ENCODE results near the gene GMCL2.
"Not testable (repeated sequence)": the region's sequence is repeated elsewhere in the genome, so short reads cannot be mapped to it uniquely, and the experiment has no call there.

GMCL2 gene, protein sequence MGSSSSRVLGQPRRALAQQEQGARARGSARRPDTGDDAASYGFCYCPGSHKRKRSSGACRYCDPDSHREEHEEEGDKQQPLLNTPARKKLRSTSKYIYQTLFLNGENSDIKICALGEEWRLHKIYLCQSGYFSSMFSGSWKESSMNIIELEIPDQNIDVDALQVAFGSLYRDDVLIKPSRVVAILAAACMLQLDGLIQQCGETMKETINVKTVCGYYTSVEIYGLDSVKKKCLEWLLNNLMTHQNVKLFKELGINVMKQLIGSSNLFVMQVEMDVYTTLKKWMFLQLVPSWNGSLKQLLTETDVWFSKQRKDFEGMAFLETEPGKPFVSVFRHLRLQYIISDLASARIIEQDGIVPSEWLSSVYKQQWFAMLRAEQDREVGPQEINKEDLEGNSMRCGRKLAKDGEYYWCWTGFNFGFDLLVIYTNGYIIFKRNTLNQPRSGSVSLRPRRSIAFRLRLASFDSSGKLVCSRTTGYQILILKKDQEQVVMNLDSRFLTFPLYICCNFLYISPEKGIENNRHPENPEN

DNA sequence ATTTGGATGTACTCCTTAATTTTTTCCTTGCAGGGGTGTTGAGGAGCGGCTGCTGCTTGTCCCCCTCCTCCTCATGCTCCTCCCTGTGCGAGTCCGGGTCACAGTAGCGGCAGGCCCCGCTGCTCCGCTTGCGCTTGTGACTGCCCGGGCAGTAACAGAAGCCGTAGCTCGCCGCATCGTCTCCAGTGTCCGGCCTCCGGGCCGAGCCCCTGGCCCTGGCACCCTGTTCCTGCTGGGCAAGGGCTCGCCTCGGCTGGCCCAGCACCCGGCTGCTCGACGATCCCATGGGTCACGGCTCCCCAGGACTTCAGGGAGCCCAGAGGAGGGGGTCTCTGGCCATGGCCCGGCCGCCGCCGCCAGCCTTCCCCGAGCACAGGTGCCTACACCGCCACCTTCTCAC, at the start of gene GMCL2:
Gene GMCL2, minus strand, starts transcription at position 358 of the 400 bp plus-strand sequence. Its CDS starts 72 bp downstream, at position 286.
- no peak for DNase-seq

DNA sequence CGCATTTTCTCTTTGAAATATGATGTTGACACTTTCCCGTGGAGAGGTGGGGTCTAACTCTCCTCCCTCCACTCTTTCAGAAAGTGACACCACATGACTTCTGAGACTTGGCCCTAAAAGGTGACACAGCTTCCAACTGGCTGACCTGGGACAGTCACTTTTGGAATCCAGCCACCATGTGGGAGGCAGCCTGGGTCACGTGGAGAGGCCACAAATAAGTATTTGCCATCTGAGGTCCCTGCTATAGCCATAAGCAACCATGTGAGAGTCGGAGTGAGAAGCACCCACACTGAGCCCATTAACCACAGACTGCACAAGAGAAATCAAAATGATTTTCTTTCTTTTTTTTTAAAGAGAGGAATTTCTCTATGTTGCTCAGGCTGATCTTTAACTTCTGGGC, 49.5 kb upstream of the GMCL2 start:
- DNase-seq: no peak

DNA sequence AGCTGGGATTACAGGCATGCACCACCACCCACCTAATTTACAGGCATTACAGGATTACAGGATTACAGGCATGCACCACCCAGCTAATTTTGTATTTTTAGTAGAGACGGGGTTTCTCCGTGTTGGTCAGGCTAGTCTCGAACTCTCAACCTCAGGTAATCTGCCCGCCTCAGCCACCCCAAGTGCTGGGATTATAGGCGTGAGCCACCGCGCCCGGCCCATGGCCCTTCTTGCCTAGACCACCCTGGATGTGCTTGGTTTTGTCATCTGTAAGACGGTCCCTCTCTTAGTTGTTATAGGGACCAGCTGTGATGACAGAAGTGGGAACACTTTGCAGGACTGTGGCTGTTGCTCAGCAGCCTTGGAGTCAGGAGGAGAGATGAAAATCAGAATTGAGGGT, 49.0 kb upstream of the GMCL2 start:
- DNase-seq: no peak

DNA sequence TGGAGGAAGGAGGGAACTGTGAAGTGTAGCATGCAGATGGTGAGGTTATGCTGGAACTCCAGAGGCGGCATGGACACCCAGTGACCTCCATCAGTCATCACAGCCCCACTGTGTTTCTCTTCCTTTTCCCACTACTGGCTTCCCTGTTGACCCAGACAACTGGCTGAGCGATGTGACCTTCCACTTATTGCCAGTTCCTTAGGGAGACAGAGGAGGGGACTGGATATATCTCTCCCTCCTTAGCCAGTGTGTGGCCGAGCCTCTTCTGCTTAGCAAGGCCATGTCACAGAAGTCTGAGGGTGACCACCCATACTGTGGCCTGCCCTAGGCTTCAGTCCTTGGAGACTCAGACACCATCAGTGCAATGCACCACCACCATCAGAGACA, 48.4 kb upstream of the GMCL2 start:
- no peak for DNase-seq

DNA sequence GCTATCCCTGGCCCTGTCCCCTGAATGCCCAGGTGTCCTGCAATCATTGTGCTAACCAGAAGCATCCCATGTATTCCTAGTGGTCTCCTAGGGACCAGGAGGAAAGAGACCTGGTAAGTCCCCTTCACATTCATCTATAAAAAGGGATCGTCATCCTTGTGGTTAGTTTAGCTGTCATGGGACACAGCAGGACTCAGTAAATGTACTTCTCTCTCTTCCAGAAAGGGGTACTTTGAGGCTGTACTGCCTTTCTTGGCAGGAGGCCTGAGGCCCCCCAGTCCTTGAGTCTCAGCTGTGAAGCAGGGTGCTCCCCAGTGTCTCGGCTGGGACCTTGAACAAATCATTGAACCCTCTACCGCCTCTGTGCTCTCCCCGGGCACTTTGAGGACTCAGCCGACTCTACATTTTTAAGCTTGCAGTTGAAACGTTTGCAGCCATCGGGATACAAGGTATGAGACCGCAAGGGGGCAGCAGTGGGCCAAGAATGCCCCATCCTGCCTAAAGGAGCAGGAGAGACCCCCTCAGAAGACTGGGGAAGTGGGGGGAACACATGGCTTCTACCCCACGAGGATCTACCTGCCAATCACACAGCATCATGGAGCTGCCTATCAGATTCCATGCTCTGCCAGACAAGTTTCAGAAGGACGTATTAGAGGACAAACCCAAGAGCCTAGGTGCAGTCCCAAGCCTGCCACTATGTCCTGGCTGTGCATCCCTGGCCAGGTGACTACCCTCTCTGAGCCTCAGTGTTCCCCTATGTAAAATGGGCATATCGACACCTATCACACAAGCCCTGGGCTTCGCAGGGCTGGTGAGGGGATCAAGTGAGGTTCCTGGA, 47.8 kb upstream of the GMCL2 start:
- DNase-seq: peak; percentile 33 to 77

DNA sequence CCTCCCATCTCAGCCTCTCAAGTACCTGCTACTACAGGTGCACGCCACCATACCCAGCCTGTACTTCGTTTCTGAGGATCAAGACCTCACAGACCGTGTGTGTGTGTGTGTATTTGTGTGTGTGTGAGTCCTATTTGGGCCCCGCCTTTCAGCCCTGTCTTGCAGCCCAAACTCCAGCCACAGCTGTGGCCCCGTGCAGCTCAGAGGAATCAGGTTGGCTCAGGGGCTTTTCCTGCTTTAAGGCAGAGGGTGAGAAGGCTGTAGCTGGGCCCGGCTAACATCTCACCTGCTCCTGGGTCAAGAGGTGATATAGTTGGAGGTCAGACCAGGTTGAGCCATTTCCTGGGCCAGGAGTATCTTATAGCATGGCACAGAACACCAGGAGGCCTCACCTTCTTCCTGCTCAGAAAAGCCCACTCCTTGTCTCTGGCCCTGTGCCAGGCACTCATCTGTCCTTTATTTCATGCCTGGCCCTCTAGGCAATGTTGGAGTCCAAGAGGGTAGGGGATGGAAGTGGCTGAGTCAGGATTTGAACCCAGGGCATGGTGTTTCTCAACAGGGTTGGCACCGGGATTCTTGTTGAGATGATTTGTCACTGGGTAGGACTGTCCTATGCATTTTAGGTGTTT, 47.1 kb upstream of the GMCL2 start:
- DNase-seq: no peak

DNA sequence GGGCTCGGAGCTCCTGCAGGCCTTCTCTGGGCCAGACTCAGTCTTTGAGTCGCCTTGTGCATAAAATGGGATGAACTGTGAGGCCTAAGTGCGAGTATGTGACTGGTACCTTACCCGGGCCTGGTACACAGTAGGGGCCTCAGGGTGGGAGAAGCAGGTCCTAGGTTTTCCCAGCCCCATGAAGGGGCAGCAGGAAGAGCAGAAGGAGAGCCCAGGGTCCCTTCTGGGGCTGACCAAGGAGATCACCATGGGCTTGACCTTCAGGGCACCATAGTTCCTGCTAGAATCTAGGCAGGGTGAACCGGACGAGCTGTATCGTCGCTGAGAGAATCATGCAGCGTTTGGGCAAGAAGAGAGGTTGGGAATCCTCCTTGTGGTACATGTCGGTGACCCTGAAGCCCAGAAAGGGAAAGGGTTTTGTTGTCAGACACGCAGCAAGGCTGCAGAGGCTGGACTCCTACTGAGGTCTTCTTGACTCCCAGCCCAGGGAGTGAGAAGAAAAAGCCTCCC, 45.8 kb upstream of the GMCL2 start:
- DNase-seq: no peak

DNA sequence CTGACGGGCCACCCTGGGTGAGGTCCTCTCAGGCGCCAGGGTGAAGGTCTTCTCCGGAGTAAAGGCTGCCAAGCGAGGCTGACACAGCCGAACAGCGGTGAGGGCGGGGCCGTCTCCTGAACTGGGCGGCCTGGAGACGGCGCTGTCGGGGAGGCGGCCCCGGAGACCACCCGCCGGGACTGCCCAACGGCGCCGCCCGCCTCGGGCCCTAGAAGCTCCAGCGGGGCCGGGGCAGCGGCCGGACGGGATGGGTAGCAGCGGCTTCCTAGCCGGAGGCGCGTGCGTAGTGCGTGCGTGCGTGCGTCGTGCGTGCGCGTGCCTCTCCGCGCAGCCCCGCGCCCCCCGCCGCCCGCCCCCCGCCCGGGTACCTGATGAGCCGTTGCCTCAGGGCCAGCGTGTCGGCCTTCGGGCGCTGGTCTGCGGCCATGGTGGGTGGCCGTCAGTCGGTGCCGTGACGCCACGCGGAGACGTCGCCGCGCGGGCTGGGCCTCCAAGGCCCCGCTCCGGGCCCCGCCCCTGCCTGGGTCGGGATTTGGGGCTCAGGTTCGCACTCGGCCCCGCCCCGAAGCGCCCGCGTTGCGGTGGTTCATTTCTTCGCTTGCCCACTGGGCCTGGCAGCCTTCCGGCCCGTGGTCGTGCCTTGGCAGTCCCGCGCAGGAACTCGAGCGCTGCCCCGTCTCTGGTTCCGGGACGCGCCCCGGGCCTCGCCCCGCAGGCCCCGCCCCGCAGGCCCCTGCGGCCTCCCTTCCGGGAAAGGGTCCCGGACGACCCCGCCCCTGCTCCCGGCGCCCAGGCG, 45.2 kb upstream of the GMCL2 start, which contains the start of gene PHYKPL:
Gene PHYKPL, minus strand, starts transcription at position 679 of the 796 bp plus-strand sequence. Its CDS starts 252 bp downstream, at position 427.
- peak in 1 of 2 experiments; percentile 76 for DNase-seq

DNA sequence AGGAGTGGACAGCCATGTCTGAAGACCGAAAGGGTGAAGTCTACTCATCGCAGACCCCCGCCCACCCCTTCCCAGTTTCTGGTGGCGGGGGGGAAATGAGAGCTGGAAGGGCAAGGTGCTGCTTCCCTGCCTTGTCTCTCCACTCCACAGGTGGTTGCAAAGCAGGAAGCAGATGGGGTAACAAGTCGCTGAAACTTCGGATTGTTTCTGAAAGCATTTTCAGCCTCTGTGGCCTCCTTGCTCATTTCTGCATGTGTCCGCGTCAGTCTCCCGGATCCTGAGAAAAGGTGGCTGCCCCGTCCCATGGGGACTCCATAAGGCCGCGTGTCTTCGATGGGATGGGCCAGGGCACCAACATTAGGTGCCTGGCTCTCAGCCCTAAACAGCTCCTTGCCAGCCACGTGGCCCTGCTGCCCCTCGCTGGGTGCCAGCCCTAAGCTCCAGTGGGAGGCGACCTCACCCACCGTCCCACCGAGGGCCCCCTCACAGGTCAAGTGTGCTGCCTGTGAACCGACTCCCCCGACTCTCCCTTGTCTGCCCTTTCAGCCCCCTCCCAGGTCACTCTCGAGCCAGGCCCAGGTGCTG, 44.5 kb upstream of the GMCL2 start:
- no peak for DNase-seq

DNA sequence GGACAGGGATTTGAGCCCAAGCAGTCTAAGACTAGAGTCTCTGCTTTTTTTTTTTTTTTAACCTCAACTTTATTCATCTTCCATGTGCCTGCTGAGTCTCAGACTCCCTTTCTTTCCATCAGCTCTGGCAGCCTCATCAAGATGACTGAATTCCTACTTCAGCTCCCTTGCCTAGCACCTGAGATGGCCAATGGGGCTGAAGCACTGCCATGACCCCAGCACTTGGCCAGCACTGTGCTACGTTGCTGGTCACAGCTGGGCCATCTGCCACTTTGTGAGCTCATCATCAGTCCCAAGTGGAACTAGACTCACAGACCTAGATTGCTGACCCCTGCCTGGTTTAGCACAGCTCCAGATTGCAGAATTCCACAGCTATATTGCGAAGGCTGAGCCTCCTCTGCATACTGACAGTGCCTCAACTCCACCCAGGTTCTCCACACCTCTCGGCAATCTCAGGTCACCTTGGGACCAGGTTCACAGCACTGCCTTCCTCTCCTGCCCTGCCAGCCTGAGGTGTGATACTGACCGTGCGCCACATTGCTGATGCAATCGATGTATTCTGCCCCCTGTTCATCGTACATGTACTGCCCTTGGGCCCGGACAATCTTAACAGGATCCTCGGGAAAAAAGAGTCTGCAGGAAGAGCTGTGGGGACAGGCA, 43.8 kb upstream of the GMCL2 start:
- DNase-seq: no peak

DNA sequence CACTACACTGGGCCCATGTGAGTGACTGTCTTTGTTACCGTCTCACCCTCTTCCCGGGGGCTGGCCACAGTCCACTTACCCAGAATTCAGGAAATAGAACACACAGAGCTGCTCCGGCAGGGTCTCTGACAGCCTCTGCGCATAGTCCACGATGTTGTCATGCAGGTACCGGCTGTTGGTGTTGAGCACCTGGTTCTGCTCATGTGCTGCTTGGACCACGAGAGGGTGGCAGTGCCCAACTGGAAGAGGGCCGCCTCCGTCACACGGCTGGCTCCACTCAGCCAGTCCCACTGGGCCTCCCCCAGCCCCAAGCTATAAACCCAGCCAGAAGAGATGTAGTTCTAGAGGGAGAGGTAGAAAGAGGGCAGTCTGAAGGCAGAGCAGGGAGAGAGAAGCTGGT, 42.7 kb upstream of the GMCL2 start:
- no peak for DNase-seq

DNA sequence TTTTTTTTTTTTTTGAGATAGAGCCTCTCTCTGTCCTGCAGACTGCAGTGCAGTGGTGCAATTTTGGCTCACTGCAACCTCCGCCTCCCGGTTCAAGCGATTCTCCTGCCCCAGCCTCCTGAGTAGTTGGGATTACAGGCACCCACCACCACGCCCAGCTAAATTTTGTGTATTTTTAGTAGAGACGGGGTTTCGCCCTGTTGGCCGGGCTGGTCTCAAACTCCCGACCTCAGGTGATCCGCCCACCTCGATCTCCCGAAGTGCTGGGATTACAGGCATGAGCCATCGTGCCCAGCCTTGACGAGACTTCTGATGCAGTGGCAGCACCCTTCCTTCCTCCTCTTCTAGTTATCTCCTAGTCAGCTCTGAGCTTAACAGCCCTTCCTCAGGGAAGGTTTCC, 41.9 kb upstream of the GMCL2 start:
- DNase-seq: not testable (repeated sequence)

DNA sequence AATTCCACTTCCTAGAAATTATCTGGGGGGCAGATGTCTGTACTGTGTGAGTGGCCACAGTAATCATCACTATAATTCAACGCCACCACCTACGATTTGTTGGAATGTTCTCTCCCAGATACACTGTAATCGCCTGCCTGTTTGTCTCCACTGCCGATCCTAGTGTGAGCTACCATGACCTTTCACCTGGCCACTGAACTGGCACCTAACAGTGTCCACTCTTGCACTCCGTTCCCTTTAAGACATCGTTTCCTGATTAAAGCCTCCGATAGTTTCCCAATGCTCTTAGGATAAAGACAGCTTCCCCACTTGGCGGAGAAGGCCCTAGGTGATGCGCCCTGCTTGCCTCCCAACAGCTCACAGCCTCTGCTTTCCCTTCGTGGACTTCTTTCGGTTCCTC, 41.4 kb upstream of the GMCL2 start:
- DNase-seq: no peak

DNA sequence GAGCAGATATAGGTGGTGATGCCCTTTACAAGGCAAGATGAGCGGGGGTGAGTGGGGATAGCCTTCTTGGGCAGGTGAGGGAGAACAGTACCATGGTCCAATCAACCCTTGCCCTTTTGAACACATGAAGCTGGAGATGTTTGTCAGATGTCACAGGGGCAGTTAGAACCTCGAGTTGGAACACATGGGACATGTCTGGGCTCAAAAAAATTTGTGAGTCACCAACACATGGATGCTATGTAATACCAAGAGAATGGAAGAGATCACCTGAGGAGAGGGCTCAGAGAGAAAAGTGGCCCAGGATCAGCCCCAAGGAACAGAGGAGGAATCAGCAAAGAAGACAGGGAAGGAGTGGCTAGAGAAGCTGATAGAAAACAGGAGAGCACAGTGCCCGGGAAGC, 40.8 kb upstream of the GMCL2 start:
- no peak for DNase-seq

DNA sequence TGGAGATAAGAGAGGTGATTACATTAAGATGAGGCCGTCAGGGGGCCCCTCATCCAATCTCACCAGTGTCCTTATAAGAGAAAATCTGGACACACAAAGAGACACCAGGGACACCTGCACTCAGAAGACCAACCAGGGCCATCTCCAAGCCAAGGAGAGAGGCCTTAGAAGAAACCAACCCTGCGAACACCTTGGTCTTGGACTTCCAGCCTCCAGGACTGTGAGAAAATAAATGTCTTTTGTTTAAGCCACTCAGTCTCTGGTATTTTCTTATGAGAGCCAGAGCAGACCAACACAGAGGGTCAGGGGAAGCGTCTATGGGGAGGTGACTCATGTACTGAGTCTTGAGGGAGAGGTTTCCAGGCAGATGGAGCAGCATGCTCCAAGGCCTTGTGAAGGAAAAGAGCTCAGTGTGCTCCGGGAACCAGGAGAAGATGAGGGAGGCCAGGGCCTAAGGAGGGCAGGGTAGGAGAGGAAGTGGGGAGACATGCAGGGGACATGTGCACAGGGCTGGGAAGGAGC, 40.0 kb upstream of the GMCL2 start:
- no peak for DNase-seq

DNA sequence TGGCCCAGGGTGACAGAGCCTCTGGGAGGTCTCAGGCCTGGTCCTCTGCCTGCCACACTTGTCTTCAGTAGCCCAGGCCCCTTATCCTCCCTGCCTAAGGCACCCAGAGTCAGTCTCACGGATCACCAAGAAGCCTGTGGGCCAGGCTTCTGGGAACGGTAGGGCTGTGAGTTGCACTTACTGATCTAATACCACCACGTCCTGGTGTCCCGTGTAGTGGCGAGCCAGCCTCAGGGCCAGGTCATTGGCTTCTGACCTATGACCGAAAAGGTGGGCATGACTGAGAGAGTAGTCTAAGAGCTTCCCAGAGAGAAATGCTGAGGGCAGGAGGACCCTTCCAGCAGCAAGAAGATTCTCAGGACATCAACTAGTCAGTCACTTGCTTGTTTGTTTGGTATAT, 38.0 kb upstream of the GMCL2 start:
- DNase-seq: no peak

DNA sequence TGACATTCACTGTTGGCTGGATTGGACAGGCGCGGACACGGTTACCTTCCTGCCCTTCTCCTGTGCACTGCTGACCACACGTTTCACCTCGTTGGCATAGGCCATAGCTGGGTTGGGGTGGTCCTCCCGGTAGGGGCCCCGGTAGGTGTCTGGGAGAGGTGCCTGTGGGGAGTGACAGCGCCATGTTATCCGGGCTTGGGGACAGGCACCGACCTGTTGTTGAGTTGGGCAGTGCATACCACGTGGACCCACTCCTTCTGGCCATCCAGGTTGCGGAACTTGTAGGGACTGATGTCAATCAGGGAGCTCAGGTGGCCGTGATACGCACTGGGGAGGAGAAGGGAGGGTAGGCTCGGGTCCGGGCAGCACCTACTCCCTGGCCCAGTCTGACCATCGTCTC, 37.2 kb upstream of the GMCL2 start:
- DNase-seq: no peak

DNA sequence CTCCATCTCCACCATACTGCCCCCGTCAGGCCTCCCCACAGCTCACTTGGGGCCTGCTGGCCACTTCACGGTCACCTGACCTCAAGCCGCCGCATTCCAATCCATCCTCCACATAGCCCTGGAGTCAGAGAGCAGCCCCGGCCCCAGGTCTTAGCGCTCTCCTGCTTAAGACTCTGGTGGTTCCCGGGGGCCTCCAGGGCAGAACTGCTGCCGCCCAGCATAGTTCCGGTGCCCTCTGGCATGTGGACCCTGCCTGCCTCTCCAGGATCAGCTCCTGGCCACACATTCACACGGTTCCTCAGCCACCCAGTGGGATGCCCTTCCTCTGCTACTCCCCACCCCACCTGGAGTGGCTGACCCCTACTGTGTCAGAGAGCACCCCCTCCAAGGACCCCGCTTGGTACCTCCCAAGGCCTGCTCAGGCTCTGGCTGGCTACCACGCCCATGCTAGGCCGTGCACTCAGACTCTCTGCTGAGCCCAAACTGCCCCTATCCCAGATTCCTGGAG, 36.7 kb upstream of the GMCL2 start:
- DNase-seq: no peak

DNA sequence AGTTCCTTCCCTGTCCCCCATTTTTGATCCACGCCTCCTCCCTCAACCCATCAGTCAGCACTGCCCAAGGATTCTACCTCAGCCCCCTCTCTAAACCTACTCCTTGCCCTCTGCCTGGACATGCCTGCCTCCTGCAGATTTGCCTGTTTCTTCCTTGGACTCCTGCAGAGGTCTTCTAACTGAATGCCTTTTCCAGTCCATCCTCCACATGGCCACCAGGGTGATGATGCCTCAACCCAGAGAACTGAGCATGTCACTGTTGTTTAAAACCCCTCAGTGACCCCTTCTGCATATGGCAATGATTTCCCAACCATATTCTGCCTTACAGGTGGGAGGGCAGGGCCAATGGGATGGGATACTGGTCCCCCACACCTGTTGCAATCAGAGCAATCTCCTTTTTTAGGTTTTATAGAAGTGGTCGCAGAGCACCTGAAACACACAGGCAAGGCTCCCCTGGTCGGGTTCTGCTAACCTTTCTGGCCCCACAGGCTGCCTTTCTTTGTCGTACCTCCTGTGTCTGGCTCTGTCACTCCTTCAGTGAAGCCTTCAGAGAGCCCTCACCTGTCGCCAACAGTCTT, 36.1 kb upstream of the GMCL2 start:
- DNase-seq: no peak

DNA sequence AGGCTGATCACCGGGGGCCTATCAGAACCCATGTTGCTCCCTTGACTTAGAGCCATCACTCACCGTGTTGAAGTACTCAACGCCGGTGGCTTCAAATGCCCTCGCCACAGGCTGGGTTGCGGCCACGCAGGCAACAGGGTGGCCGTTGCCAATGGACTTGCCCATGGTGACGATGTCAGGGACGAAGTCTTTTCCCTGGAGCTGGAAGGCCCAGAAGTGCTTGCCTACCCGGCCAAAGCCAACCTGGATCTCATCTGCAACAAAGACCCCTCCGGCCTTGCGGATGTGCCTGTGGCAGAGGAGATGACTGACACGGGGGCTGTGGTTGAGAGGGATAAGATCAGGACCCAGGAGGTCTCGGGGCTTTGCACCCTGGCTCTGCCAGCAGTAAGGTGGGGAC, 35.1 kb upstream of the GMCL2 start:
- DNase-seq: no peak
